HL-60 (cell line): ENCODE measurements around the gene CNTN5.

Source experiments
- DNase-seq, 2 experiments: peaks; one replicate each; pipeline ENCODE4 v3.0.0-alpha.2; 2010 to 2020; ENCODE audit warnings: low read depth in 1 of 2, low spot score in 1 of 2
- H3K27ac ChIP-seq: fragments of 250-450 bp; sonication (Bioruptor Pico); replicated peaks from 2 replicates; pipeline ENCODE4 v1.5.1; 2020; ENCODE audit warnings: mild to moderate bottlenecking, moderate library complexity
- H3K27me3 ChIP-seq: fragments of 250-450 bp; sonication (Bioruptor Pico); 2 replicates; pipeline ENCODE4 v1.5.1; 2021; ENCODE audit warnings: mild to moderate bottlenecking, moderate library complexity; ENCODE audit not compliant: insufficient read depth, poor library complexity, severe bottlenecking
- H3K4me3 ChIP-seq: replicated peaks from 2 replicates; pipeline ENCODE4 v1.5.1; 2011; ENCODE audit warnings: mild to moderate bottlenecking, control low read depth, low read length; ENCODE audit not compliant: insufficient read depth
- GABPA ChIP-seq: IDR thresholded peaks from 2 replicates; pipeline ENCODE4 v1.6.1; 2012; ENCODE audit warnings: low read depth
- POLR2AphosphoS5 ChIP-seq: IDR thresholded peaks from 2 replicates; pipeline ENCODE4 v1.6.1; 2012; ENCODE audit warnings: low read depth
- SPI1 ChIP-seq: IDR thresholded peaks from 2 replicates; pipeline ENCODE4 v1.6.1; 2012; ENCODE audit warnings: low read depth, mild to moderate bottlenecking, borderline replicate concordance
- TF ChIP-seq, protein P1 (sequence below): IDR thresholded peaks from 2 replicates; pipeline ENCODE4 v1.6.1; 2012; ENCODE audit warnings: low read depth; ENCODE audit not compliant: insufficient replicate concordance
- TF ChIP-seq, protein P2 (sequence below): IDR thresholded peaks from one replicate; pipeline ENCODE4 v1.5.1; 2011; ENCODE audit warnings: low read length, control low read depth, inconsistent platforms; ENCODE audit not compliant: insufficient read depth

CNTN5 gene

DNA sequence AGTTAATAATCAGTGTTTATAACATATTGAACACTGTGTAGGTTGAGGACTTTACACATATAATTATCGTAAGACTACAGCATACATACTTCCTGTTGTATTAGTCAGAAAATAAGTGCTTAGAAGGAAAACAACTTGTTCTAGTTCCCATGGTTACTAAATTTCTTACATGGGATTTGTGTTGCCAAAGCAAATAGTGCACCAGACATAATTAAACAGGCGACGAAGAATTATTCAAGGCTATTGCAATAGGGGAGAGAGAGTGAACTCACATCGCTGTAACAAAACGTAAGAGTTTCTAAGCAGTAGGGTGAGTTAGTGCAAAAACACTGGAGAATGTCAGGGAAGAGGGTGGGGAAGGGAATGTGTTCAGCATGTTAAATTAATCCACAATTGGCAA, 347.8 kb downstream of the CNTN5 start:
- TF ChIP-seq SPI1 (no peak), POLR2AphosphoS5 (no peak), GABPA (no peak)
- TF ChIP-seq, protein P1, sequence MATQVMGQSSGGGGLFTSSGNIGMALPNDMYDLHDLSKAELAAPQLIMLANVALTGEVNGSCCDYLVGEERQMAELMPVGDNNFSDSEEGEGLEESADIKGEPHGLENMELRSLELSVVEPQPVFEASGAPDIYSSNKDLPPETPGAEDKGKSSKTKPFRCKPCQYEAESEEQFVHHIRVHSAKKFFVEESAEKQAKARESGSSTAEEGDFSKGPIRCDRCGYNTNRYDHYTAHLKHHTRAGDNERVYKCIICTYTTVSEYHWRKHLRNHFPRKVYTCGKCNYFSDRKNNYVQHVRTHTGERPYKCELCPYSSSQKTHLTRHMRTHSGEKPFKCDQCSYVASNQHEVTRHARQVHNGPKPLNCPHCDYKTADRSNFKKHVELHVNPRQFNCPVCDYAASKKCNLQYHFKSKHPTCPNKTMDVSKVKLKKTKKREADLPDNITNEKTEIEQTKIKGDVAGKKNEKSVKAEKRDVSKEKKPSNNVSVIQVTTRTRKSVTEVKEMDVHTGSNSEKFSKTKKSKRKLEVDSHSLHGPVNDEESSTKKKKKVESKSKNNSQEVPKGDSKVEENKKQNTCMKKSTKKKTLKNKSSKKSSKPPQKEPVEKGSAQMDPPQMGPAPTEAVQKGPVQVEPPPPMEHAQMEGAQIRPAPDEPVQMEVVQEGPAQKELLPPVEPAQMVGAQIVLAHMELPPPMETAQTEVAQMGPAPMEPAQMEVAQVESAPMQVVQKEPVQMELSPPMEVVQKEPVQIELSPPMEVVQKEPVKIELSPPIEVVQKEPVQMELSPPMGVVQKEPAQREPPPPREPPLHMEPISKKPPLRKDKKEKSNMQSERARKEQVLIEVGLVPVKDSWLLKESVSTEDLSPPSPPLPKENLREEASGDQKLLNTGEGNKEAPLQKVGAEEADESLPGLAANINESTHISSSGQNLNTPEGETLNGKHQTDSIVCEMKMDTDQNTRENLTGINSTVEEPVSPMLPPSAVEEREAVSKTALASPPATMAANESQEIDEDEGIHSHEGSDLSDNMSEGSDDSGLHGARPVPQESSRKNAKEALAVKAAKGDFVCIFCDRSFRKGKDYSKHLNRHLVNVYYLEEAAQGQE: no peak
- TF ChIP-seq, protein P2, sequence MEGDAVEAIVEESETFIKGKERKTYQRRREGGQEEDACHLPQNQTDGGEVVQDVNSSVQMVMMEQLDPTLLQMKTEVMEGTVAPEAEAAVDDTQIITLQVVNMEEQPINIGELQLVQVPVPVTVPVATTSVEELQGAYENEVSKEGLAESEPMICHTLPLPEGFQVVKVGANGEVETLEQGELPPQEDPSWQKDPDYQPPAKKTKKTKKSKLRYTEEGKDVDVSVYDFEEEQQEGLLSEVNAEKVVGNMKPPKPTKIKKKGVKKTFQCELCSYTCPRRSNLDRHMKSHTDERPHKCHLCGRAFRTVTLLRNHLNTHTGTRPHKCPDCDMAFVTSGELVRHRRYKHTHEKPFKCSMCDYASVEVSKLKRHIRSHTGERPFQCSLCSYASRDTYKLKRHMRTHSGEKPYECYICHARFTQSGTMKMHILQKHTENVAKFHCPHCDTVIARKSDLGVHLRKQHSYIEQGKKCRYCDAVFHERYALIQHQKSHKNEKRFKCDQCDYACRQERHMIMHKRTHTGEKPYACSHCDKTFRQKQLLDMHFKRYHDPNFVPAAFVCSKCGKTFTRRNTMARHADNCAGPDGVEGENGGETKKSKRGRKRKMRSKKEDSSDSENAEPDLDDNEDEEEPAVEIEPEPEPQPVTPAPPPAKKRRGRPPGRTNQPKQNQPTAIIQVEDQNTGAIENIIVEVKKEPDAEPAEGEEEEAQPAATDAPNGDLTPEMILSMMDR: no peak
- DNase-seq: no peak
- no peak overlapping the region for H3K27ac ChIP-seq
- no peak overlapping the region for H3K4me3 ChIP-seq
- no peaks in the 10 kb centered on the region for H3K27me3 ChIP-seq

DNA sequence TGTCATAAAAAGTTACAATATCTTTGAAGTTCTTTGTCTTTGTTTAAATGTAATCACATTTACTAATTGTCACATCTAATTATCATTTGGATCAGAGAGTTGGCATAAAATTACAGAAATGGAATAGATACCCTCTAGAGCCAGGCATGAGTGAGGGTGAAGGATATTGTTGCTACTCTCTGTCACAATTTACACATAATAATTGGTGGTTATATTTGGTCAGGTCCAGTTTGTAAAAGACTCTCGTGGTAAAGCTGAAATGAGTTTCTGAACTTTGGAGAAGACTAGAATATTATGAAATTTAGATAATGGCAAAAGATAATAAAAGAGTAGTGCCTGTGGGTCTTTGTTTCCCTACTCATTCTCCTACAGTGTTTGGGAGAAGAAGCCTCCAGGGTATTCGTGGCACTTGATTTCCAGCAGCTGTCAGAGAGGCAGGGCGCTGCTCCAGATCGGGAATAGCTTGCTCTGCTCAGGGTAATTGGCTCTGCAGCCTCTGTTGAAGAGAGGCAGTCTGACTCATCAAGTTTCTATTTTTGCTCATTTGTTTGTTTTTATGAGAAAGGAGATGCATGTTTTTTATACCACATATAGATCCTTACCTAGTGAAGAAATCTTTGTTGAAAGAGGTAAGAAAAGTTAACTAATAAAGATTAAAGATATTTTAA, 349.9 kb downstream of the CNTN5 start:
- DNase-seq: no peak
- Histone ChIP-seq H3K27ac (no peak overlapping the region), H3K27me3 (no peaks in the 10 kb centered on the region), H3K4me3 (no peak overlapping the region)
- TF ChIP-seq POLR2AphosphoS5 (no peak), SPI1 (no peak), GABPA (no peak)
- TF ChIP-seq, protein P2: no peak
- TF ChIP-seq, protein P1: no peak

DNA sequence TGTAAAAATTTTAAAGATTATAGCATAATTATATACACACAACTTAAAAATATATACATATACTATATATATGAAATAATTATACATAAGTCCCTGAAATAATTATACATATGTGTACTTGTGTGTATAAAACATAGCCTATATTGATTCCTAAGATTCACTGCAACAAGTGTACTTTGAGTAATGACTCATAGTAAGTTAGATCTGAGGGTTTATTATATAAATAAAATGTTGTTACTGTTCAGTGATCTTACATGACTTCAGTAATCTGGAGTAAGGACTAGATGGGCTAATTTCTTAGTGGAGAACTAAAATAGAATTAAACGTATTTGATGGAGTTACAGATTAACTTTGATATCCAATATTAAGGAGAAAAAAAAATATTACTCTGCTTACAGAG, 350.5 kb downstream of the CNTN5 start:
- H3K4me3 ChIP-seq: no peak overlapping the region
- H3K27ac ChIP-seq: no peak overlapping the region
- TF ChIP-seq, protein P2: no peak
- TF ChIP-seq POLR2AphosphoS5 (no peak), GABPA (no peak), SPI1 (no peak)
- TF ChIP-seq, protein P1: no peak
- no peaks in the 10 kb centered on the region for H3K27me3 ChIP-seq
- no peak for DNase-seq
